Measurements from ENCODE around the gene PCBP3. TPM values are rescaled to one million over a fixed set of nuclear protein-coding genes. Genes with fewer than 3 reads are reported as not detected.

Gene PCBP3
- total RNA-seq, 1 donor from 2014 or later, result not detected

- TF ChIP-seq CTCF (IDR thresholded peaks at IDR 0.05; ENCODE audit: insufficient read depth, low read length, severe bottlenecking), result no peak
- H3K27me3 ChIP-seq (ENCODE audit: control insufficient read depth, insufficient read depth, low read length), result no peaks in the 10 kb centered on the region
- no peak overlapping the region for H3K4me3 ChIP-seq (ENCODE audit: low read depth, low read length)
- H3K36me3 ChIP-seq (ENCODE audit: control insufficient read depth, insufficient read depth, low read length), result no peaks in the 10 kb centered on the region
- FAIRE-seq, result no peak
- DNase-seq (ENCODE audit: low read depth), result peak; percentile 17
Measured at GRCh38 chr21:45818904-45819285, 175.4 kb downstream of the PCBP3 start.

GRCh38 chr21:45819478-45820170 lies 176.1 kb downstream of the PCBP3 start:
- FAIRE-seq (no peak), DNase-seq (ENCODE audit: low read depth) (no peak)
- no peak for TF ChIP-seq CTCF (IDR thresholded peaks at IDR 0.05; ENCODE audit: insufficient read depth, low read length, severe bottlenecking)
- Histone ChIP-seq H3K36me3 (ENCODE audit: control insufficient read depth, insufficient read depth, low read length) (no peaks in the 10 kb centered on the region), H3K4me3 (ENCODE audit: low read depth, low read length) (no peak overlapping the region), H3K27me3 (ENCODE audit: control insufficient read depth, insufficient read depth, low read length) (no peaks in the 10 kb centered on the region)

DNA sequence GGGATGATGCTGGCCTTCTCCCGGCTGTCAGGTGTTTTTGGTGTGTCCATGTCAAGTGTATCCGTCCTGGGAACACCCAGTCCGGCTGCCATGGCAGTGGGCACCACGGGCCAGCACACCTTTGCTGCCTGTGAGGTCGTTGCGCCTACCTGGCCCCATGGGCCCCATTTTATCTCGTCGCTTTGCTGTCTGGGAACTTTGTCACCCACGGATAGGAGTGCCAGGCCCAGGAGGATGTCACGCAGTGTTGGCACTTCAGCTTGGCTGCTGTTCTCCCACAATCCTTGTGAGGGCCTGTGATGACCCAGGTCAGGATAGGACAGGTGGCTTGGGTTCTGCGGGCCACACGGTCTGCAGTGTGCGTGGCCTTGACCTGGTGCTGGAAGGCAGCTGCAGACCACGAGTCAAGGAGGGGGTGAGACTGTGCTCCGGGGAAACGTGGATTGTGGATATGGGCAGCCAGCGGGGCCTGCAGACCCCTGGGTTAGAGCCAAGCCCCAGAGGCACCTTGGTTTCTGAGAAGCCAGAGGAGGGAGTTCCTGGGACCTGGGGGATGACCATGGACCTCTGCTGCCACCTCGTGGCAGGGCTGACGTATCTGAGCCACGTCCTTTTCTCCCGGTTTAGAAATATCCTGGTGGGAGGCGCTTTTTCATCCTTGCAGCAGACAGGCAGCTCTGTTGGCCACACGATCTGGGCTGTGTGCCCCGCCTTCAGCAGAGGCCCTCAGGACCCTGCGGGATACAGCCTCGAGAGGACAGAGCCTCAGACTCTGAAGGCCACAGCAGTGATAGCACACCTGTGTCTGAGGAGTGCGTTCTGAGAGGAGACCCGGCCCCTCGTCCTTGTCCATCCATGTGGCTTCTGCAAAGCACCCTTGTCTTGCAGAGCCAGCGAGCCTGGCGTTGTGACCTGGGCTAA lies 176.9 kb downstream of the PCBP3 start:
- TF ChIP-seq CTCF (IDR thresholded peaks at IDR 0.05; ENCODE audit: insufficient read depth, low read length, severe bottlenecking), result peak; percentile 94
- DNase-seq (ENCODE audit: low read depth), result peak; percentile 56
- no peak for FAIRE-seq
- Histone ChIP-seq H3K27me3 (ENCODE audit: control insufficient read depth, insufficient read depth, low read length) (no peaks in the 10 kb centered on the region), H3K36me3 (ENCODE audit: control insufficient read depth, insufficient read depth, low read length) (no peaks in the 10 kb centered on the region), H3K4me3 (ENCODE audit: low read depth, low read length) (no peak overlapping the region)

GRCh38 chr21:45821315-45821962 lies 177.9 kb downstream of the PCBP3 start:
- Histone ChIP-seq H3K27me3 (ENCODE audit: control insufficient read depth, insufficient read depth, low read length) (no peaks in the 10 kb centered on the region), H3K4me3 (ENCODE audit: low read depth, low read length) (no peak overlapping the region), H3K36me3 (ENCODE audit: control insufficient read depth, insufficient read depth, low read length) (no peaks in the 10 kb centered on the region)
- no peak for DNase-seq (ENCODE audit: low read depth)
- no peak for FAIRE-seq
- TF ChIP-seq CTCF (IDR thresholded peaks at IDR 0.05; ENCODE audit: insufficient read depth, low read length, severe bottlenecking), result no peak

DNA sequence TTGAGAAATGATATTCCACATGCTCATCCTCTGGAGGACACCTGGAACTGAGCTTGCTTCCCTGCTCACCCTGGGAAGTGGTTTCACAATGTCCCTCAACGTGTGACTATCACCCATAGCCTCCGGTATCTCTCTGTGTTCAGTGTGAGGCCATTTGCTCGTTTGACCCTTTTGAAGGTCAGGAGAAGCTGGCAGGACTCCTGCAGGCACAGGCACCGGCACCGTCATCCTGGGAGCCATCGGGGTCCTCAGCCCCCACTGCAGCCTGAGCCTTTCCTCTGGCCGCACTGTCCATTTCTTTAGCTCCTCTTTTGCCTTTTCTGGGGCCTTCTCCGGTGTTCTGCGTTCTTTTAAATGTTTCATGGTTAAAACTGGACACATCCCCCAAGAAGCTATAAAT lies 178.5 kb downstream of the PCBP3 start:
- TF ChIP-seq CTCF (IDR thresholded peaks at IDR 0.05; ENCODE audit: insufficient read depth, low read length, severe bottlenecking), result no peak
- DNase-seq (ENCODE audit: low read depth) (no peak), FAIRE-seq (no peak)
- no peak overlapping the region for H3K4me3 ChIP-seq (ENCODE audit: low read depth, low read length)
- H3K27me3 ChIP-seq (ENCODE audit: control insufficient read depth, insufficient read depth, low read length), result no peaks in the 10 kb centered on the region
- H3K36me3 ChIP-seq (ENCODE audit: control insufficient read depth, insufficient read depth, low read length), result no peaks in the 10 kb centered on the region

Measured in bronchial epithelial cell (primary cell).